HepG2 (cell line): ENCODE measurements around the gene DENND2A. TPM values are rescaled to one million over a fixed set of nuclear protein-coding genes. Genes with fewer than 3 reads are reported as not detected.
A peak's percentile ranks its signal among the peaks of the same experiment; 100 is the strongest.

Experiments
- ATF2 ChIP-seq: sonication (generic); formaldehyde crosslinking; IDR thresholded peaks from 2 replicates; pipeline ENCODE4 v1.4.0; 2020; ENCODE audit warnings: missing genetic modification reagents
- EHMT2 ChIP-seq: fragments of 200-600 bp; sonication (generic); IDR thresholded peaks from 2 replicates; pipeline ENCODE4 v1.7.0; 2017; ENCODE audit warnings: antibody characterized with exemption, low read depth, low read length, borderline replicate concordance
- FOSL2 ChIP-seq: sonication (generic); formaldehyde crosslinking; IDR thresholded peaks from 2 replicates; pipeline ENCODE4 v1.4.0; 2020; ENCODE audit warnings: missing genetic modification reagents
- KMT2A ChIP-seq: sonication (generic); formaldehyde crosslinking; IDR thresholded peaks from 2 replicates; pipeline ENCODE4 v1.4.0; 2020; ENCODE audit warnings: missing genetic modification reagents
- MBNL3 ChIP-seq: fragments of 250-450 bp; sonication (Bioruptor Pico); conservative IDR thresholded peaks from 2 replicates; pipeline ENCODE4 v1.8.0; 2022; ENCODE audit warnings: mild to moderate bottlenecking, inconsistent platforms
- MED13 ChIP-seq: sonication (generic); formaldehyde crosslinking; IDR thresholded peaks from 2 replicates; pipeline ENCODE4 v1.5.0; 2020; ENCODE audit warnings: missing genetic modification reagents
- MLLT10 ChIP-seq: sonication (generic); formaldehyde crosslinking; IDR thresholded peaks from 2 replicates; pipeline ENCODE4 v1.4.0; 2020; ENCODE audit warnings: missing genetic modification reagents
- NFKBIZ ChIP-seq: IDR thresholded peaks from 2 replicates; pipeline ENCODE4 v1.6.1; 2018; ENCODE audit warnings: missing genetic modification reagents, missing compliant biosample characterization
- NRL ChIP-seq: sonication (generic); formaldehyde crosslinking; IDR thresholded peaks from 2 replicates; pipeline ENCODE4 v1.5.0; 2020; ENCODE audit warnings: missing genetic modification reagents, mild to moderate bottlenecking, moderate library complexity, borderline replicate concordance
- RBM22 ChIP-seq: fragments of 200-400 bp; formaldehyde crosslinking; optimal IDR thresholded peaks from 2 replicates; pipeline ENCODE3; 2017; ENCODE audit warnings: mild to moderate bottlenecking, low read length, moderate library complexity
- REXO4 ChIP-seq: sonication (generic); formaldehyde crosslinking; IDR thresholded peaks from 2 replicates; pipeline ENCODE4 v1.8.0; 2022; ENCODE audit warnings: missing genetic modification reagents, mild to moderate bottlenecking, borderline replicate concordance
- RXRA ChIP-seq: sonication (generic); formaldehyde crosslinking; IDR thresholded peaks from 2 replicates; pipeline ENCODE4 v1.5.1; 2020; ENCODE audit warnings: missing genetic modification reagents
- SIX1 ChIP-seq: sonication (generic); formaldehyde crosslinking; IDR thresholded peaks from 2 replicates; pipeline ENCODE4 v1.4.0; 2020; ENCODE audit warnings: missing genetic modification reagents, borderline replicate concordance
- SRY ChIP-seq: sonication (generic); formaldehyde crosslinking; IDR thresholded peaks from 2 replicates; pipeline ENCODE4 v1.8.0; 2022; ENCODE audit warnings: mild to moderate bottlenecking, missing genetic modification reagents
- THAP8 ChIP-seq: sonication (generic); formaldehyde crosslinking; IDR thresholded peaks from 2 replicates; pipeline ENCODE4 v1.5.1; 2020; ENCODE audit warnings: missing genetic modification reagents, mild to moderate bottlenecking, borderline replicate concordance
- THAP9 ChIP-seq: sonication (generic); formaldehyde crosslinking; IDR thresholded peaks from 2 replicates; pipeline ENCODE4; 2020; ENCODE audit warnings: missing genetic modification reagents, mild to moderate bottlenecking, borderline replicate concordance
- XBP1 ChIP-seq: sonication (generic); formaldehyde crosslinking; IDR thresholded peaks from 2 replicates; pipeline ENCODE4 v1.5.0; 2020; ENCODE audit warnings: missing genetic modification reagents
- ZFP36L2 ChIP-seq: sonication (generic); formaldehyde crosslinking; IDR thresholded peaks from 2 replicates; pipeline ENCODE4 v1.4.0; 2020; ENCODE audit warnings: missing genetic modification reagents
- ZKSCAN5 ChIP-seq: sonication (generic); formaldehyde crosslinking; IDR thresholded peaks from 2 replicates; pipeline ENCODE4 v1.5.1; 2020; ENCODE audit warnings: mild to moderate bottlenecking, missing genetic modification reagents
- ZNF124 ChIP-seq: sonication (generic); formaldehyde crosslinking; IDR thresholded peaks from 2 replicates; pipeline ENCODE4 v1.4.0; 2020; ENCODE audit warnings: missing genetic modification reagents
- ZNF136 ChIP-seq: sonication (generic); formaldehyde crosslinking; IDR thresholded peaks from 2 replicates; pipeline ENCODE4 v1.8.1; 2022; ENCODE audit warnings: low read depth, mild to moderate bottlenecking, moderate library complexity, missing genetic modification reagents
- ZNF333 ChIP-seq: sonication (generic); formaldehyde crosslinking; IDR thresholded peaks from 2 replicates; pipeline ENCODE4 v1.4.0; 2020; ENCODE audit warnings: mild to moderate bottlenecking, missing genetic modification reagents, borderline replicate concordance
- ZNF343 ChIP-seq: sonication (generic); formaldehyde crosslinking; IDR thresholded peaks from 2 replicates; pipeline ENCODE4 v1.4.0; 2020; ENCODE audit warnings: mild to moderate bottlenecking, missing genetic modification reagents
- ZNF432 ChIP-seq: sonication (generic); formaldehyde crosslinking; IDR thresholded peaks from 2 replicates; pipeline ENCODE4 v1.5.0; 2020; ENCODE audit warnings: missing genetic modification reagents, mild to moderate bottlenecking, borderline replicate concordance
- ZNF543 ChIP-seq: sonication (generic); formaldehyde crosslinking; IDR thresholded peaks from 2 replicates; pipeline ENCODE4 v1.4.0; 2020; ENCODE audit warnings: mild to moderate bottlenecking, missing genetic modification reagents
- ZNF547 ChIP-seq: sonication (generic); formaldehyde crosslinking; IDR thresholded peaks from 2 replicates; pipeline ENCODE4 v1.5.1; 2020; ENCODE audit warnings: mild to moderate bottlenecking, missing genetic modification reagents
- ZNF598 ChIP-seq: sonication (generic); formaldehyde crosslinking; IDR thresholded peaks from 2 replicates; pipeline ENCODE4 v1.5.1; 2020; ENCODE audit warnings: mild to moderate bottlenecking, missing genetic modification reagents, borderline replicate concordance
- ZNF709 ChIP-seq: sonication (generic); formaldehyde crosslinking; IDR thresholded peaks from 2 replicates; pipeline ENCODE4 v1.5.0; 2020; ENCODE audit warnings: mild to moderate bottlenecking, missing genetic modification reagents
- polyA plus RNA-seq, 8 experiments: library from polyadenylated mRNA; depleted of rRNA in 3 of 8; stranded (reverse) in 7 of 8; unstranded in 1 of 8; fragments of >200 nt; fragmentation: Illumina TruSeq in 4 of 8; extraction: Trizol in 4 of 8; gene quantifications; 2 replicates each; pipeline versions ENCODE4 v1.2.1 to v1.2.3, GENCODE V29; 2011 to 2016; ENCODE audit warnings: low read depth in 4 of 8, missing spikeins in 1 of 8, mixed read lengths in 1 of 8; ENCODE audit not compliant: insufficient read depth in 1 of 8
- total RNA-seq, 5 experiments: library from RNA; depleted of rRNA; stranded (reverse); fragments of >200 nt; fragmentation: Illumina TruSeq; extraction: Trizol; gene quantifications; 2 replicates each; pipeline ENCODE4 v1.2.3, GENCODE V29; 2016; ENCODE audit warnings: low read depth in 1 of 5

Gene DENND2A
- total and polyA plus RNA-seq, 2 of the 13 experiments (the other 11 are each of a cell fraction or from before 2014, with no cell fraction given) = not detected

- TF ChIP-seq ATF2 (no peak), EHMT2 (no peak), THAP8 (CRISPR knock-in tag) (no peak), ZNF598 (CRISPR knock-in tag) (no peak), ZNF547 (CRISPR knock-in tag) (no peak), RXRA (CRISPR knock-in tag) (no peak), MED13 (CRISPR knock-in tag) (no peak), ZNF543 (CRISPR knock-in tag) (no peak), ZNF124 (CRISPR knock-in tag) (no peak), ZNF432 (CRISPR knock-in tag) (no peak), SRY (CRISPR knock-in tag) (no peak), SIX1 (CRISPR knock-in tag) (0 out of 2 replicates have a peak, but pooled peaks have one; percentile 31), REXO4 (CRISPR knock-in tag) (no peak), MLLT10 (CRISPR knock-in tag) (no peak), MBNL3 (no peak), KMT2A (CRISPR knock-in tag) (no peak), ZKSCAN5 (CRISPR knock-in tag) (0 out of 2 replicates have a peak, but pooled peaks have one; percentile 11), ZNF136 (CRISPR knock-in tag) (no peak), NFKBIZ (CRISPR knock-in tag) (no peak), ZNF343 (CRISPR knock-in tag) (no peak), RBM22 (no peak), NRL (CRISPR knock-in tag) (no peak), FOSL2 (CRISPR knock-in tag) (0 out of 2 replicates have a peak, but pooled peaks have one; percentile 32), ZNF709 (CRISPR knock-in tag) (no peak), XBP1 (no peak), ZNF333 (no peak), ZFP36L2 (CRISPR knock-in tag) (no peak), THAP9 (CRISPR knock-in tag) (no peak)
Observed at GRCh38 chr7:140517546-140518369, 122.9 kb downstream of the DENND2A start (continued).
